Activated T-helper 1 cell treated with anti-CD3 and anti-CD28 coated beads, Interleukin-12 subunit alpha, Interleukin-12 subunit beta, Interleukin-2, Interleukin-4 antibody, amounts not matched to agents 30 ng/mL and 10 ng/mL and 1 ng/mL, durations not matched to agents 14 hours and 24 hours and 36 hours (primary cell): ENCODE measurements around the gene P2RY6. TPM values are rescaled to one million over a fixed set of nuclear protein-coding genes. Genes with fewer than 3 reads are reported as not detected.

Experiments
- DNase-seq: peaks from one replicate; pipeline ENCODE4 v3.0.0; 2021; ENCODE audit warnings: low spot score
- H3K27ac Mint-ChIP-seq: one replicate; pipeline ENCODE4 v1.8.0; 2021; ENCODE audit warnings: mild to moderate bottlenecking, mixed read lengths
- H3K27me3 Mint-ChIP-seq: one replicate; pipeline ENCODE4 v1.8.0; 2022; ENCODE audit warnings: mild to moderate bottlenecking, moderate library complexity, mixed read lengths; ENCODE audit not compliant: insufficient read depth
- H3K36me3 Mint-ChIP-seq: one replicate; pipeline ENCODE4 v1.8.0; 2021; ENCODE audit warnings: low read depth, mixed read lengths
- H3K4me1 Mint-ChIP-seq: one replicate; pipeline ENCODE4 v1.8.0; 2021; ENCODE audit warnings: low read depth, mixed read lengths
- H3K4me3 Mint-ChIP-seq: one replicate; pipeline ENCODE4 v1.8.0; 2021; ENCODE audit warnings: mild to moderate bottlenecking, moderate library complexity, mixed read lengths
- H3K9me3 Mint-ChIP-seq: one replicate; pipeline ENCODE4 v1.8.0; 2021; ENCODE audit warnings: mixed read lengths
- intact Hi-C: fragments of 100-400 bp; cut with micrococcal nuclease; formaldehyde crosslinking; loops from one replicate; pipeline ENCODE4 v1.15.1; 2024
- total RNA-seq: library from RNA; stranded (reverse); gene quantifications from 2 replicates; pipeline ENCODE4 v1.2.3, GENCODE V29; 2022

P2RY6 gene
- total RNA-seq, 1 donor from 2014 or later: not detected

GRCh38 chr11:73315293-73316020 is 43.3 kb downstream of the P2RY6 start:
- peaks cover 13% of the 10 kb centered on the region for H3K4me1 Mint-ChIP-seq
- H3K36me3 Mint-ChIP-seq: no peaks in the 10 kb centered on the region
- no peaks in the 10 kb centered on the region for H3K27me3 Mint-ChIP-seq
- intact Hi-C loops: no loop called here
- no peak overlapping the region for H3K27ac Mint-ChIP-seq
- no peak overlapping the region for H3K4me3 Mint-ChIP-seq
- no peak for DNase-seq
- no peaks in the 10 kb centered on the region for H3K9me3 Mint-ChIP-seq

- Mint-ChIP-seq H3K9me3 (no peaks in the 10 kb centered on the region), H3K36me3 (no peaks in the 10 kb centered on the region), H3K27me3 (peaks cover 2% of the 10 kb centered on the region), H3K4me3 (no peak overlapping the region), H3K27ac (no peak overlapping the region), H3K4me1 (peaks cover 13% of the 10 kb centered on the region)
- intact Hi-C loops: no loop called here
- no peak for DNase-seq
These were observed 44.3 kb downstream of the P2RY6 start for GRCh38 chr11:73316422-73316821.

GRCh38 chr11:73317373-73317772 is 45.2 kb downstream of the P2RY6 start:
- no peak for DNase-seq
- Mint-ChIP-seq H3K36me3 (no peaks in the 10 kb centered on the region), H3K9me3 (no peaks in the 10 kb centered on the region), H3K4me1 (peaks cover 13% of the 10 kb centered on the region), H3K27me3 (peaks cover 2% of the 10 kb centered on the region), H3K4me3 (no peak overlapping the region), H3K27ac (no peak overlapping the region)
- intact Hi-C loops: no loop called here

- intact Hi-C loops: no loop called here
- no peak overlapping the region for H3K4me3 Mint-ChIP-seq
- DNase-seq: no peak
These were observed 45.7 kb downstream of the P2RY6 start for GRCh38 chr11:73317803-73318202.

GRCh38 chr11:73318501-73319011 is 46.4 kb downstream of the P2RY6 start:
- no peak overlapping the region for H3K27ac Mint-ChIP-seq
- no peaks in the 10 kb centered on the region for H3K36me3 Mint-ChIP-seq
- intact Hi-C loops: no loop called here
- peaks cover 11% of the 10 kb centered on the region for H3K4me1 Mint-ChIP-seq
- H3K9me3 Mint-ChIP-seq: no peaks in the 10 kb centered on the region
- peaks cover 2% of the 10 kb centered on the region for H3K27me3 Mint-ChIP-seq
- DNase-seq: no peak
- H3K4me3 Mint-ChIP-seq: no peak overlapping the region

More at GRCh38 chr11:73317803-73318202, 45.7 kb downstream of the P2RY6 start:
- peaks cover 13% of the 10 kb centered on the region for H3K4me1 Mint-ChIP-seq
- H3K36me3 Mint-ChIP-seq: no peaks in the 10 kb centered on the region
- peaks cover 2% of the 10 kb centered on the region for H3K27me3 Mint-ChIP-seq
- H3K27ac Mint-ChIP-seq: no peak overlapping the region
- H3K9me3 Mint-ChIP-seq: no peaks in the 10 kb centered on the region

- no peaks in the 10 kb centered on the region for H3K9me3 Mint-ChIP-seq
- no peaks in the 10 kb centered on the region for H3K4me1 Mint-ChIP-seq
- intact Hi-C loops: no loop called here
- H3K4me3 Mint-ChIP-seq: no peak overlapping the region
- peaks cover 2% of the 10 kb centered on the region for H3K27me3 Mint-ChIP-seq
- H3K27ac Mint-ChIP-seq: no peak overlapping the region
- H3K36me3 Mint-ChIP-seq: no peaks in the 10 kb centered on the region
- DNase-seq: no peak
These were observed 48.8 kb downstream of the P2RY6 start for GRCh38 chr11:73320763-73321603.

- no peak for DNase-seq
- Mint-ChIP-seq H3K9me3 (no peaks in the 10 kb centered on the region), H3K4me1 (no peaks in the 10 kb centered on the region), H3K36me3 (no peaks in the 10 kb centered on the region), H3K4me3 (no peak overlapping the region), H3K27me3 (peaks cover 2% of the 10 kb centered on the region), H3K27ac (no peak overlapping the region)
- intact Hi-C loops: no loop called here
These were observed 49.7 kb downstream of the P2RY6 start for GRCh38 chr11:73321604-73322381.

GRCh38 chr11:73322382-73323306 is 50.5 kb downstream of the P2RY6 start:
- H3K4me1 Mint-ChIP-seq: no peaks in the 10 kb centered on the region
- intact Hi-C loops: no loop called here
- no peak overlapping the region for H3K4me3 Mint-ChIP-seq

GRCh38 chr11:73323464-73323863 is 51.3 kb downstream of the P2RY6 start:
- peaks cover 2% of the 10 kb centered on the region for H3K27me3 Mint-ChIP-seq
- intact Hi-C loops: no loop called here
- no peaks in the 10 kb centered on the region for H3K4me1 Mint-ChIP-seq
- H3K36me3 Mint-ChIP-seq: no peaks in the 10 kb centered on the region
- no peaks in the 10 kb centered on the region for H3K9me3 Mint-ChIP-seq
- DNase-seq: no peak
- no peak overlapping the region for H3K4me3 Mint-ChIP-seq
- H3K27ac Mint-ChIP-seq: no peak overlapping the region

More at GRCh38 chr11:73322382-73323306, 50.5 kb downstream of the P2RY6 start:
- Mint-ChIP-seq H3K27ac (no peak overlapping the region), H3K36me3 (no peaks in the 10 kb centered on the region), H3K9me3 (no peaks in the 10 kb centered on the region), H3K27me3 (peaks cover 2% of the 10 kb centered on the region)
- no peak for DNase-seq

GRCh38 chr11:73324116-73324515 is 52.0 kb downstream of the P2RY6 start:
- intact Hi-C loops: no loop called here
- Mint-ChIP-seq H3K4me1 (no peaks in the 10 kb centered on the region), H3K27ac (no peak overlapping the region), H3K36me3 (no peaks in the 10 kb centered on the region), H3K9me3 (no peaks in the 10 kb centered on the region), H3K27me3 (peaks cover 5% of the 10 kb centered on the region), H3K4me3 (no peak overlapping the region)
- DNase-seq: no peak

GRCh38 chr11:73324665-73325035 is 52.5 kb downstream of the P2RY6 start:
- intact Hi-C loops: no loop called here
- H3K4me3 Mint-ChIP-seq: no peak overlapping the region
- no peaks in the 10 kb centered on the region for H3K36me3 Mint-ChIP-seq
- H3K4me1 Mint-ChIP-seq: no peaks in the 10 kb centered on the region
- H3K27ac Mint-ChIP-seq: no peak overlapping the region
- H3K27me3 Mint-ChIP-seq: peaks cover 5% of the 10 kb centered on the region
- no peak for DNase-seq
- H3K9me3 Mint-ChIP-seq: no peaks in the 10 kb centered on the region
